Camera-type eye (tissue), 1 donor: Measurements from ENCODE around the gene APRT. TPM values are rescaled to one million over a fixed set of nuclear protein-coding genes. Genes with fewer than 3 reads are reported as not detected.

Experiments used
- total RNA-seq: library from RNA; depleted of rRNA; stranded (reverse); fragments of >200 nt; gene quantifications from one replicate; pipeline ENCODE4 v1.2.3, GENCODE V29; 2014

Gene APRT
- 33.9 TPM for total RNA-seq

GRCh38 chr16:88811769-88812512 is at the start of gene APRT:
Gene APRT, minus strand, starts transcription at chr16:88811928. Its CDS starts 29 bp downstream, at chr16:88811899.

GRCh38 chr16:88856828-88857727 is 45.4 kb upstream of the APRT start, which contains the start of the genes GALNS and TRAPPC2L:
Gene GALNS, minus strand, starts transcription at chr16:88856947. Its CDS starts 70 bp downstream, at chr16:88856877.
Gene TRAPPC2L, plus strand, starts transcription at chr16:88857127. Its CDS starts 24 bp downstream, at chr16:88857151.

DNA sequence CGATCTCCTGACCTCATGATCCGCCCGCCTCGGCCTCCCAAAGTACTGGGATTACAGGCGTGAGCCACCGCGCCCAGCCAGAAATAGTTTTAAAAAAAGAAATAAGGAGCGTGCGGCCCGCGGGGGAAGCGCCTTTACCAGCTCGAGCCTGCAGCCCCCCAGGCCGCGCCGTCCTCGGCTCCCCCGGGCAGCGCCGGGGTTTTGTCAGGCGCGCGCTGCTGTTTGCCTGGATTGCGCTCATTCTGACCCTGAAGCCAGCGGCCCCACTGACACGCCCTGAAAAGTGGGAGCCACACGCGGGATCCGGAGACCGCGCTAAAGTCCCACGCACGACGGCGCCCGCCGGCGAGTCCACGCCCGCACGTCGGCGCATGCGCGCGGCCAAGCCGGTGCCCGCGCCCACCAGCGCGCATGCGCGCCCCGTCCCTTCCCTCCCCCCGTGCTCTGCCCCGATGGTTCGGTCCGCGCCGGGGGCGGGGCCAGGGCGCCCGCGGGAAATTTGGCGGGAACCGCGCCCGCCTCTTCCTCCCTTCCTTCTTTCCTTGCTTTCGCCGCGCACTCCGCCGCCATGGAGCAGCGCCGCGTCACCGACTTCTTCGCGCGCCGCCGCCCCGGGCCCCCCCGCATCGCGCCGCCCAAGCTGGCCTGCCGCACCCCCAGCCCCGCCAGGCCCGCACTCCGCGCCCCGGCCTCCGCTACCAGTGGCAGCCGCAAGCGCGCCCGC is 8.3 kb downstream of the APRT start, which contains the start of gene CDT1:
Gene CDT1 (plus strand): TSS at position 526 of the 724 bp plus-strand sequence. CDS start 43 bp downstream, at position 569.

DNA sequence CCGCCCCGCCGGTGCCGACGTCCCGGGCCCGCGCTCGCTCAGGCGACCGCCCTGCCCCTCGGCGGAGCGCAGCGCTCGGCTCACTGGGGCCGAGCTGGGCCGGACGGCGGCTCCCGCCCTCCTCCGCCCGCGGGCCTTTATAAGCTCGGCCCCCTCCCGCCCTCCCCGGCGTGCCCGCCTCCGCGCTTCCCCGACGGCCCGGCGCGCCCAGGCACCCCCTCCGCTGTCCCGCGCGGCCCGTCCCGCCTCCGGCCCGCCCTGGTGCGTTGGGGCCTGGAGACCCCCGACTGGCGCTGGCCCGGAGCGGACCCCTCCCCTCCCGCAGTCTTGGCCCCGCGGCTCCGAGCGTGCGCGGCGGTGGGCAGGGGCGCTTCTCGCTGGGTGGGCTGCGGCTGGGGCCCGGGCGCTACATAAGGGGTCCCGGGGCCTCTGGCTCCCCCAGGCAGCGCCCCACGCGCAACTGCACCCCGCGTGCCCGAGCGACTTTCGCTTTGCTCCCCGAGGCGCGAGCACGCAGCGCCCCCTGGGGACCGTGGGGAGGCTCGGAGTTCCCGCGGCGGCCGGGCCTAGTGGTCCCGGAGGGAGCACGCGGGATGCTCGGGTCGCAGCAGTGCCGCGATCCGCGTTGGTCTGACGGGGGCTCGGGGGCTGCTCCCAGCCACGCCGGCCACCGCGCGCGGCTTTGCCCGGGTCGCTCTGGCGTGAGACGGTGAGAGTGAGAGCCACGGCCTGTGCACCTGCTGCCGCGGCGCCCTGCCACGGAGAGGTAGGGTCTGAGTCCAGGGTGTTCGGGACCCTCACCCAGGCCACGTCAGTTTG is 26.4 kb downstream of the APRT start, which contains the start of gene PIEZO1:
Gene PIEZO1 (minus strand): TSS at position 115 of the 819 bp plus-strand sequence. CDS start 256 bp downstream, outside the sequence.

Other genes starting within 250 kb of the APRT start
- gene ZC3H18, start 241.5 kb downstream of the APRT start, total RNA-seq: 30.6 TPM
- not detected for gene IL17C, start 173.4 kb downstream of the APRT start, total RNA-seq
- gene CYBA, start 160.9 kb downstream of the APRT start, total RNA-seq: 52.6 TPM
- 22.2 TPM for gene MVD, start 148.8 kb downstream of the APRT start, total RNA-seq
- 1.4 TPM for gene SNAI3, start 125.4 kb downstream of the APRT start, total RNA-seq
- gene RNF166, start 105.5 kb downstream of the APRT start, total RNA-seq: 15.6 TPM
- gene CTU2, start 105.4 kb downstream of the APRT start, total RNA-seq: 8.7 TPM
- gene PIEZO1, start 26.7 kb downstream of the APRT start, total RNA-seq: 61.1 TPM
- gene CDT1, start 8.1 kb downstream of the APRT start, total RNA-seq: 7.9 TPM
- gene GALNS, start 45.0 kb upstream of the APRT start, total RNA-seq: 24.5 TPM
- gene TRAPPC2L, start 45.2 kb upstream of the APRT start, total RNA-seq: 25.8 TPM
- gene PABPN1L, start 54.7 kb upstream of the APRT start, total RNA-seq: 0.38 TPM
- 5.6 TPM for gene CBFA2T3, start 165.3 kb upstream of the APRT start, total RNA-seq